Nephron progenitor cell (in vitro differentiated cells): ENCODE measurements around the gene CAMTA1.
A peak's percentile ranks its signal among the peaks of the same experiment; 100 is the strongest.

Experiments
- DNase-seq: peaks from one replicate; pipeline ENCODE4 v3.0.0; 2021
- H3K27ac Mint-ChIP-seq: 2 replicates; pipeline ENCODE4 v1.8.0; 2021; ENCODE audit warnings: mild to moderate bottlenecking, moderate library complexity, mixed read lengths
- H3K27me3 Mint-ChIP-seq: 2 replicates; pipeline ENCODE4 v1.8.0; 2021; ENCODE audit warnings: mild to moderate bottlenecking, low read depth, mixed read lengths; ENCODE audit not compliant: poor library complexity
- H3K36me3 Mint-ChIP-seq: 2 replicates; pipeline ENCODE4 v1.8.0; 2021; ENCODE audit warnings: low read depth, mixed read lengths
- H3K4me1 Mint-ChIP-seq: 2 replicates; pipeline ENCODE4 v1.8.0; 2021; ENCODE audit warnings: mixed read lengths
- H3K4me3 Mint-ChIP-seq: 2 replicates; pipeline ENCODE4 v1.8.0; 2021; ENCODE audit warnings: mild to moderate bottlenecking, moderate library complexity, mixed read lengths
- H3K9me3 Mint-ChIP-seq: 2 replicates; pipeline ENCODE4 v1.8.0; 2021; ENCODE audit warnings: mild to moderate bottlenecking, moderate library complexity, mixed read lengths
- CTCF ChIP-seq: fragments of 200-600 bp; sonication (generic); IDR thresholded peaks from 2 replicates; pipeline ENCODE4 v1.5.0; 2021; ENCODE audit warnings: antibody characterized with exemption

CAMTA1 gene

GRCh38 chr1:7693662-7694061, 908.4 kb downstream of the CAMTA1 start:
- Mint-ChIP-seq H3K4me1 (no peaks in the 10 kb centered on the region), H3K9me3 (peaks cover 34% of the 10 kb centered on the region), H3K36me3 (peaks cover 10% of the 10 kb centered on the region), H3K27me3 (peaks cover 37% of the 10 kb centered on the region), H3K4me3 (no peak overlapping the region), H3K27ac (no peak overlapping the region)
- DNase-seq: no peak
- TF ChIP-seq CTCF: no peak

GRCh38 chr1:7694600-7695496, 909.6 kb downstream of the CAMTA1 start:
- H3K27ac Mint-ChIP-seq: no peak overlapping the region

GRCh38 chr1:7695497-7696117, 910.4 kb downstream of the CAMTA1 start:
- no peak for TF ChIP-seq CTCF
- peaks cover 53% of the 10 kb centered on the region for H3K27me3 Mint-ChIP-seq
- H3K36me3 Mint-ChIP-seq: peaks cover 17% of the 10 kb centered on the region
- H3K4me3 Mint-ChIP-seq: no peak overlapping the region
- no peak overlapping the region for H3K27ac Mint-ChIP-seq
- peaks cover 45% of the 10 kb centered on the region for H3K9me3 Mint-ChIP-seq
- H3K4me1 Mint-ChIP-seq: no peaks in the 10 kb centered on the region
- DNase-seq: no peak

More at GRCh38 chr1:7694600-7695496, 909.6 kb downstream of the CAMTA1 start:
- peaks cover 46% of the 10 kb centered on the region for H3K27me3 Mint-ChIP-seq
- no peak for TF ChIP-seq CTCF
- no peak overlapping the region for H3K4me3 Mint-ChIP-seq
- no peaks in the 10 kb centered on the region for H3K4me1 Mint-ChIP-seq
- DNase-seq: no peak
- peaks cover 11% of the 10 kb centered on the region for H3K36me3 Mint-ChIP-seq
- H3K9me3 Mint-ChIP-seq: peaks cover 38% of the 10 kb centered on the region

GRCh38 chr1:7698641-7699040, 913.4 kb downstream of the CAMTA1 start:
- DNase-seq: no peak
- no peak overlapping the region for H3K4me3 Mint-ChIP-seq
- H3K27me3 Mint-ChIP-seq: peaks cover 65% of the 10 kb centered on the region
- peaks cover 13% of the 10 kb centered on the region for H3K4me1 Mint-ChIP-seq
- peaks cover 12% of the 10 kb centered on the region for H3K36me3 Mint-ChIP-seq
- peaks cover 25% of the 10 kb centered on the region for H3K9me3 Mint-ChIP-seq
- no peak for TF ChIP-seq CTCF
- no peak overlapping the region for H3K27ac Mint-ChIP-seq

- DNase-seq: no peak
- no peak for TF ChIP-seq CTCF
- H3K4me3 Mint-ChIP-seq: peak overlapping the region; percentile 61
- H3K36me3 Mint-ChIP-seq: peaks cover 7% of the 10 kb centered on the region
- H3K4me1 Mint-ChIP-seq: peaks cover 13% of the 10 kb centered on the region
- H3K27me3 Mint-ChIP-seq: peaks cover 89% of the 10 kb centered on the region
- H3K27ac Mint-ChIP-seq: no peak overlapping the region
- peaks cover 15% of the 10 kb centered on the region for H3K9me3 Mint-ChIP-seq
Measured at GRCh38 chr1:7702365-7702764, 917.1 kb downstream of the CAMTA1 start.
